ENCODE measurements around the gene PRKCE. TPM values are rescaled to one million over a fixed set of nuclear protein-coding genes. Genes with fewer than 3 reads are reported as not detected.

The PRKCE gene
- total RNA-seq, 1 experiment from 2014 or later = 21.7 TPM

- Histone ChIP-seq H3K4me1 (replicated peaks; ENCODE audit: insufficient read depth) (peaks cover 63% of the 10 kb centered on the region), H3K9me2 (ENCODE audit: insufficient read depth) (no peaks in the 10 kb centered on the region), H3F3A (ENCODE audit: insufficient read depth, low read depth) (peaks cover 23% of the 10 kb centered on the region), H3K79me2 (ENCODE audit: low read depth) (peaks cover 36% of the 10 kb centered on the region), H3K27ac (no peak overlapping the region), H2AFZ (no peak overlapping the region), H3K27me3 (ENCODE audit: insufficient read depth, low read depth) (no peaks in the 10 kb centered on the region), H4K20me1 (ENCODE audit: insufficient read depth) (peaks cover 15% of the 10 kb centered on the region), H3K9me3 (ENCODE audit: insufficient read depth, low read depth) (no peaks in the 10 kb centered on the region), H3K4me3 (no peak overlapping the region), H3K4me2 (peak overlapping the region; percentile 11; the same call in 1 of the 2 replicates), H3K36me3 (ENCODE audit: low read depth) (no peaks in the 10 kb centered on the region)
- DNase-seq = no peak
- intact Hi-C loops (cut with micrococcal nuclease; ENCODE audit: unreplicated experiment) = no loop called here
- POLR2A ChIA-PET (ENCODE audit: unreplicated experiment) = no interaction called here
- BruUV-seq (replicated peaks) = no TSS peak
- CTCF ChIA-PET = no interaction called here
- no peak for TF ChIP-seq EZH2 (IDR thresholded peaks at IDR 0.05; ENCODE audit: low read depth)
- TF ChIP-seq, protein P1, sequence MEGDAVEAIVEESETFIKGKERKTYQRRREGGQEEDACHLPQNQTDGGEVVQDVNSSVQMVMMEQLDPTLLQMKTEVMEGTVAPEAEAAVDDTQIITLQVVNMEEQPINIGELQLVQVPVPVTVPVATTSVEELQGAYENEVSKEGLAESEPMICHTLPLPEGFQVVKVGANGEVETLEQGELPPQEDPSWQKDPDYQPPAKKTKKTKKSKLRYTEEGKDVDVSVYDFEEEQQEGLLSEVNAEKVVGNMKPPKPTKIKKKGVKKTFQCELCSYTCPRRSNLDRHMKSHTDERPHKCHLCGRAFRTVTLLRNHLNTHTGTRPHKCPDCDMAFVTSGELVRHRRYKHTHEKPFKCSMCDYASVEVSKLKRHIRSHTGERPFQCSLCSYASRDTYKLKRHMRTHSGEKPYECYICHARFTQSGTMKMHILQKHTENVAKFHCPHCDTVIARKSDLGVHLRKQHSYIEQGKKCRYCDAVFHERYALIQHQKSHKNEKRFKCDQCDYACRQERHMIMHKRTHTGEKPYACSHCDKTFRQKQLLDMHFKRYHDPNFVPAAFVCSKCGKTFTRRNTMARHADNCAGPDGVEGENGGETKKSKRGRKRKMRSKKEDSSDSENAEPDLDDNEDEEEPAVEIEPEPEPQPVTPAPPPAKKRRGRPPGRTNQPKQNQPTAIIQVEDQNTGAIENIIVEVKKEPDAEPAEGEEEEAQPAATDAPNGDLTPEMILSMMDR (conservative IDR thresholded peaks at IDR 0.05) = no peak
These were observed 164.8 kb downstream of the PRKCE start for GRCh38 chr2:45816272-45816671.

DNA sequence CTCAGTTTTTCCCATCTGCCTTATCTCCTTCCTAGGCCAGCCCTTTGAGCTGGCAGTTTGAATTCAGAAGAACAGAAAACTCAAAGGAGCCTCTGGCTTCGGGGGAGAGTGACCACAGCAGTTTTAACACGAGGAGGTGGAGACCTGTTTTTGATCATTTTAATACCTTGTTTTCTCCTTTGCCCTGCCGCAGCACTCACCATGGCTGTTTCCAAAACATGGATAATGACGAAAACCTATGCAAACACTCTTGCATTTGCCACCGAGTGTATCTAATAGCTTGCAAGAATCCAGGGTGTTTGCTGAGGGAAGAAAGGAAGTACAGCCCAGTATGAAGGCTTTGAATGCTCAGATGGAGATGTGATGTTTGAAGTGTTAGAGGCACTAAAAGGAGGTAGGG, 167.1 kb downstream of the PRKCE start:
- ChIA-PET POLR2A (ENCODE audit: unreplicated experiment) (no interaction called here), CTCF (no interaction called here)
- Histone ChIP-seq H3K36me3 (ENCODE audit: low read depth) (no peaks in the 10 kb centered on the region), H3K9me3 (ENCODE audit: insufficient read depth, low read depth) (no peaks in the 10 kb centered on the region), H3K4me1 (replicated peaks; ENCODE audit: insufficient read depth) (peaks cover 62% of the 10 kb centered on the region), H3K79me2 (ENCODE audit: low read depth) (peaks cover 42% of the 10 kb centered on the region), H3K4me3 (no peak overlapping the region), H3K27me3 (ENCODE audit: insufficient read depth, low read depth) (no peaks in the 10 kb centered on the region), H2AFZ (no peak overlapping the region), H3K4me2 (no peak overlapping the region), H3F3A (ENCODE audit: insufficient read depth, low read depth) (peaks cover 32% of the 10 kb centered on the region), H3K27ac (no peak overlapping the region), H4K20me1 (ENCODE audit: insufficient read depth) (peaks cover 12% of the 10 kb centered on the region), H3K9me2 (ENCODE audit: insufficient read depth) (no peaks in the 10 kb centered on the region)
- DNase-seq = no peak
- no peak for TF ChIP-seq EZH2 (IDR thresholded peaks at IDR 0.05; ENCODE audit: low read depth)
- intact Hi-C loops (cut with micrococcal nuclease; ENCODE audit: unreplicated experiment) = no loop called here
- no TSS peak for BruUV-seq (replicated peaks)

GRCh38 chr2:45820048-45820447, 168.6 kb downstream of the PRKCE start:
- Histone ChIP-seq H4K20me1 (ENCODE audit: insufficient read depth) (peaks cover 21% of the 10 kb centered on the region), H3K36me3 (ENCODE audit: low read depth) (no peaks in the 10 kb centered on the region), H3F3A (ENCODE audit: insufficient read depth, low read depth) (peaks cover 32% of the 10 kb centered on the region), H3K27me3 (ENCODE audit: insufficient read depth, low read depth) (no peaks in the 10 kb centered on the region), H2AFZ (no peak overlapping the region), H3K9me3 (ENCODE audit: insufficient read depth, low read depth) (no peaks in the 10 kb centered on the region), H3K9me2 (ENCODE audit: insufficient read depth) (no peaks in the 10 kb centered on the region), H3K4me3 (no peak overlapping the region), H3K27ac (no peak overlapping the region), H3K4me1 (replicated peaks; ENCODE audit: insufficient read depth) (peaks cover 53% of the 10 kb centered on the region), H3K79me2 (ENCODE audit: low read depth) (peaks cover 39% of the 10 kb centered on the region), H3K4me2 (no peak overlapping the region; the same call in 1 of the 2 replicates)
- ChIA-PET CTCF (interaction anchor here (0.5 kb wide), 1 partner anchor 21 kb away, joined by 6 read pairs; no protein-coding TSS in a partner anchor), POLR2A (ENCODE audit: unreplicated experiment) (no interaction called here)
- BruUV-seq (replicated peaks) = no TSS peak
- DNase-seq = no peak
- TF ChIP-seq, protein P1 (conservative IDR thresholded peaks at IDR 0.05) = no peak
- intact Hi-C loops (cut with micrococcal nuclease; ENCODE audit: unreplicated experiment) = no loop called here
